NCI-H146 treated with DMSO at 0.1 percent for 48 hours (cell line): ENCODE results near the gene MOB4.
"Not testable (repeated sequence)": the region's sequence is repeated elsewhere in the genome, so short reads cannot be mapped to it uniquely, and the experiment has no call there.

Source experiments
- DNase-seq: peaks from one replicate; lab custom pipeline; 2025; ENCODE audit not compliant: unreplicated experiment; lab: John Stamatoyannopoulos, UW

MOB4 gene

DNA sequence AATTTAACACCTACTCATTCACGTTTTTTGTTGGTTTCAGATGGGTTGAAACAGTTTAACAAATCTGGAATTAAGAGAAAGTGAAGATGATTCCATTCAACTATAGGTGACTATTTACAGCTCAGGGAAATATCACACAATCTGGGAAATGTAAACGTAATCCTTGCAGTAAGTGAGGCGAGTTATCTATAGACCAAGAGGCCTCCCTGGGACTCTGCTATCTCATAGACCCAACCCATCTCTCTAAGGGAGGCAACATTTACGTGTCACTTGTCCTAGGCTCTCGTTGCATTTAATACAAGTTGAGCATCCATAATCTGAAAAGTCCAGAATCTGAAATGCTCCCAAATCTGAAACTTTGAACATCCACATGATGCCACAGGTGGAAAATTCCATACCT lies 2.0 kb upstream of the MOB4 start:
- no peak for DNase-seq

DNA sequence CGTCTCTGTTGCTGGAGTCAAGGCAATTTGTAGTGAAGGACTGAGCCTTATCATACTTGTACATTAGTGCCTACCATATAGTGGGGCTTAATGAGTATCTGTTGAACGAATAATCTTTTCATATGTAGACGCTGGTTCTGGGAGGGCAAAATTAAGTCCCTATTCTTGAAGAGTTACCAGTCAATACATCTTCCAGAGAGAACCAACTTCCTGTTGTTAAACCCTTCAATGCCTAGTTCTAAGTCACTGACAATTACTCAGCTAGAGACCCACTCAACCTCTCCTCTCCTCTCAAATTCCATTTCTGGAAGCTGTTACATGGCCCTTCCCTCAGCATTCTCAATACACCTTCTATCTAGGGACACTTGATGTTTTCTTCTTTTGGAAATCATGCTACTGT lies 1.1 kb upstream of the MOB4 start:
- no peak for DNase-seq

DNA sequence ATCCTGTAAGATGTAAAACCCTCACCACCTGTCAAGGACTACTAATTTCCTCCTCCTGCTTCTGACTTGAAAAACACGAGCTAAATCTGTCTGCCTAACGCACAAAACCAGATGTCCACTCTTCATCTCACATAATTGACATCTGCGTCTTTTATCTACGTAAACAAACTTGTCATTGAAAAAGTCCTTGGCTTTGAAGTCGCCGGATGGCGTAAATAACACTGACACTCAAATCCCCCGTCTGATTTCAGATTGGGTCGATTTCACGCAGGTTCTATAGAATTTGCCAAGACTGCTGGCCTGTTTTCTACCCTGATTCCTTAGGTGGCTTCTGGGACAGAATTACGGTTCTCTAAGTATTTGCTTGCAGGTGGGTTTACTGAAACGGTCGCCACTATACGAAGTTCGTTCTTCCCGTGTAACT lies 539 bp upstream of the MOB4 start:
- DNase-seq: no peak

DNA sequence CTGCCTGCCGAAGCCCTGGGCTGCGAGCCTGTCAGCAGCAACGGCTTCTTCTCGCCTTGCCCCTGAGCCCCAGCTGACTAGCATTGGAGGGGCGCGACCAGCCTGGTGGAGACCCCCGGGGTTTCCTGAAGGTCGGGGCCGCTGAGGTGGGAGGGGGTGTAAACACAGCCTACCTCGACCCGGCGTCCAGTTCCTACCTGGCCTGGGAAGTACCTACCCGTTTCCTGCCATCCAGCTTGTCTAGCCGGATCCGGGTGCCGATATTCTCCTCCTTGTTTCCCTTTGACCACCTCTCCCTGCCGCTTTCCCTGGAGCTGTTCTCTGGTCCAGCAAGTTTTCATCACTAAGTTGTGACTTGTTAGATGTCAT lies 511 bp downstream of the MOB4 start:
- DNase-seq: peak; percentile 1

DNA sequence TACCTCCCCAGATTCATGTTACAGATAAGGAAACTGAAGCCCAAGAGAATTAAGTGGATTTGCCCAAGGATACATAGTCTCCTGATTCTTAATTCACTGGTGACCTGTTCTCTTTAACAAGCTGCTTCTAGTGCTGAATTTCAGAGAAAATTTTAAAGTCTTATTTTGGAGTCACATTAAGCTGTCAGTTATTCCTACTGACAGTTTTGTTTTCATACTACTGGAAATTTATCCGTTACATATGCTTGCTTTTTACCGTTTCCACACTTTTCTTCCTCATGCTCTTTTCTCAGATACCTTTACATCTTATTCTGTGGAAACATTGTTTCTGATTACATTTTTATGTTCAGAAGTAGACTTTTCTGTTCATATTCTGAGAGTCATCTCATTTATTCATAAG lies 1.3 kb downstream of the MOB4 start:
- no peak for DNase-seq

DNA sequence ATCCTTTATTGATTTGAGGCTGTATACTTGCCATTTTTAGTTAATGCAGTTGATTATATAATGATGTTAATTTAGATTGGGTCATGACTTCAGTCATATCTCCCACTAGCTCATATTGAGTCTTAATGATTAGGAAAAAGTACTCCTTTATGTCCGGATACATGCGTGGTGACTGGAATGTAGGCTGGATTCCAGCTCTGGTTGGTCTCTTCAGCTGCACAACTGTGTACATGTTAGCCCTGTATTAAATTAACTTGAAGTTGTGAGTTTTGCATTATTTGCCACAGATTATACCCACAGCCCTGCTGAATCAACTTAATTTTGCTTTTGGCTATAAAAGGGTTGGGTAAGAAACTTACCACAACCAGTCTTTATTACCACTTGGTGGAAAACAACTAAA lies 22.5 kb downstream of the MOB4 start:
- DNase-seq: no peak

DNA sequence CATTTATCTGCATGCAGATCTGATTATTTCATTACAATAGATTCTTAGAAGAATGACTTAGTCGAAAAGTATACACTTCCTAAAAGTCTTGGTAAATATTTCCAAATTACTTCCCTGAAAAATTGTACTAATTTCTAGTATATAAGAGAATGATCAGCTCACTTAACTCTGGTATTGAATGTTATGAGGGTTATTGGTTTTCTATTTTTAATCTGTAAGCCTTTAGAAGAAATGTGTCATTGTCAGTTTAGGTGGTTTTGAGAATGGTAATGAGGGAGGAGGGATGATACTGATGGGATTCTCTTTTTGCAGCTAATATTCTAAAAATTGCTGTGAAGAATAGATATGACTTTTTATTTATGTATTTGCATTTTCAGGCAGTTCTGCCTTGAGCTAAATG lies 23.9 kb downstream of the MOB4 start:
- no peak for DNase-seq

DNA sequence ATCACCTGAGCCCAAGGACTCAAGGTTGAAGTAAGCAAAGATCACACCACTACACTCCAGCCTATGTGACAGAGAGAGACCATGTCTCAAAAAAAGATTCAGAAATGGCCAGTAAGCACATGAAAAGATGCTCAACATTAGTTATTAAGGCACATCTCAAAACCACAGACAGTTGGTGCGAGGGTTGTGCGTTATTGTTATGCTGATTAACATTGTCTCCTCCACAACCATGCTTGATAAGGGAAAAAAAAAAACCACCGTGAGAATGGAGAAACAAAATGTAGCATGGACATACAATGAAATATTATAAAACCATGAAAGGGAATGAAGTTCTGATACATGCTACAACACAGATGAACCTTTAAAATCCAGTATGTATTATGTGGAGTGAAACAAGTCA lies 27.3 kb downstream of the MOB4 start:
- DNase-seq: no peak

DNA sequence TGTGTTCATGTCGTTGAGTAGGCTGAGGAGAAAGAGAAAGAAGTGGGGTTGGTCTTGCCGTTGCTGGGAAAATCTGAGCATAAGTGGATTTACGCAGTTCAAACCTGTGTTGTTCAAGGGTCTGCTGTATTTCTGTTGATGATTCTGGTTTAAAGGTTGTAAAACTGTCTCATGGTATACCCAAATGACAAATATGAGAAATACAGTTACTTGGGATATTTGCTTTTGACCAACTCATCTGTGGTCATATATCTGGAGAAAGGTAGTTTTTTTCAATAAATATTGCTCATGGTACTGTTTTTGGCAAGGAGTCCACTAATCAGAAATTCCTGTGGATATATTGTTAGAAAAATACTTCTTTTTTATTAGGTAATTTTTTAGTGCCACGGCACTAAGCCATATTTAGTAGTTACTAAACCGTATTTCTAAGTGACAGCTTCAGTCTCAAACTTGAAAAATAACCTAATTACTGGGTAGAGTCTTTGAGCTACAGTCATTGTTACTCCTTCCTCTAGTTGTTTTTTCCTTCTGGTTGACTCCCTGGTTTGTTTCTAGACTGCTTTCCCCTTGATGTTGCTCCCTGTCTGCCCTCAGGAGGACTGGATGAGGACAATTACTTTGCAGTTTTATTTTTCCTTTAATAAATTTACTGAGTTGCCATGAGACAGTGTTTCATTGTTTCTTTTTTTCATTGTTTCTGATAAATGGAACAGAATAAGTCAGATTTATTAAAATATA lies 31.5 kb downstream of the MOB4 start:
- DNase-seq: no peak

DNA sequence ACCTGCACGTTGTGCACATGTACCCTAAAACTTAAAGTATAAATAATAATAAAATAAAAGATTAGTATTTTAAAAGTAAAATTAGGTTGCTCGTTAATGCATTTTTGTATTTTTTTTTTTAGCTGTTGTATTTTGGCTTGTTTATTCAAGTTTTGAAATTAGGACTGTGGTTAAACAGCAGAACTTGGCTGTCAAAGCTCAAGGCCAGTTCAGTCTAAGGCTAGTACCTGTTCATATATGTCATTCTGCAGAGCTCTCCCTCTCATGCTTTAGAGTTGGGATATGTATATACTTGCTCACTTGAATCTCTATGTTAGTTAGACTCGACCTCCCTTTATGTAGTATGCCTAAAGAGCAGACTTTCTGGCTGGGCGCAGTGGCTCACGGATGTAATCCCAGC lies 32.7 kb downstream of the MOB4 start:
- no peak for DNase-seq

DNA sequence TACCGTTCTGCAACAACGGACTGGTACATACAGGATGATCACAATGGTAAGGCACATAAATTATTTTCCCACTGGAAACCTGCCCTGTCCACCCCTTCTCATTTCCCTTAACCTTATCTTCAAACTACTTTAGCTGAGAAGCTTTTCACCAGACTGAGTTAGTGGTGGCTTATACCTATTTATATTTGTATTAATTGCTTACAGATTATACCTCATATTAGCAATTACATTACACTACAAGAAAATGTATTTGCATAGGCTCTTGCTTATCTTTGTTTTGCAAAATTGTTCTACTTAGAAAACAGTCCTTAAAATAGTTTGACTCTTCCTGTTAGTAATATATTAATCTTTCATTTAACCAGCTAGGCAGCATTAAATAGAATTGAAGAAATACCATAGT lies 35.4 kb downstream of the MOB4 start:
- not testable (repeated sequence) for DNase-seq

DNA sequence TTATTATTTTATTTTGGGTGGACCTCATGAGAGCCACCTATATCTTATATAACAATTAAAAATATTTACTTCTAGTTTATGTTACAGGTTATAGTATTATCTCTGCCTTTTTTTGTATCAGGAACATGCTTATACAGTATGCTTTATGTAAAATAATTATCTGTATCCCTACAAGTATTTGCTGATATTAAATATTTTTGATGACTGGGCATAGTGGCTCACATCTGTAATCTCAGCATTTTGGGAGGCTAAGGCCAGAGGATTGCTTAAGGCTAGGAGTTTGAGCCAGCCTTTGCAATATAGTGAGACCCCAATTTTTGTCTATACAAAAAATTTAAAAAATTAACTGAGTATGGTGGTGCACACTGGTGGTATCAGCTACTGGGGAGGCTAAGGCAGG lies 39.6 kb downstream of the MOB4 start:
- no peak for DNase-seq

DNA sequence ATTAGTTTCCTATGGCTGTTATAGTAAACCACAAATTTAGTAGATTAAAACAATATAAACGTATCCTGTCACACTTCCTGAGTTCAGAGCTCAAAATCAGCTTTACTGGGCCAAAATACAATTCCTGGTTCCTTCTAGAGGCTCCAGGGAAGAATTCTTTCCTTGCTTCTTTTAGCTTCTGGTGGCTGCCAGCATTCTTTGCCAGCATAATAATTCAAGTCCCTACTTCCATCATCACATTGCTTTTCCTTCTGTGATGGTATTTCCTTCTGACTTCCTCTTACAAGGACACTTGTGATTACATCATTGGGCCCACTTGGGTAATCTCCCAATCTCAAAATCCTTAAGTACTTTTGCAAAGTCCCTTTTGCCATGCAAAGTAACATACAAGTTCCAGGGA lies 40.6 kb downstream of the MOB4 start:
- DNase-seq: no peak

DNA sequence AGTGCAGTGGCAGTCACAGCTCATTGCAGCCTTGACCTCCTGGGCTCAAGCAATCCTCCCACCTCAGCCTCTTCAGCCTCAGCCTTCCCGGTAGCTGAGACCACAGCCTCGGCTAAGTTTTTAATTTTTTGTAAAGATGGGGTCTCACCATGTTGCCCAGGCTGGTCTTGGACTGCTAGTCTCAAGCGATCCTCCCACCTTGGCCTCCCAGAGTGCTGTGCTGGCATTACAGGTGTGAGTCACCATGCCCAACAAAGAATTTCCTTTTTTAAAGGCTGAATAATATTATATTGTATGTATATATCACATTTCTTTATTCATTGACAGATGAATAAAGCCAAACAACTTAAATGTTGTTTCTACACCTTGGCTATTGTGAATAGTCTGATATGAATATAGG lies 42.5 kb downstream of the MOB4 start:
- DNase-seq: no peak

DNA sequence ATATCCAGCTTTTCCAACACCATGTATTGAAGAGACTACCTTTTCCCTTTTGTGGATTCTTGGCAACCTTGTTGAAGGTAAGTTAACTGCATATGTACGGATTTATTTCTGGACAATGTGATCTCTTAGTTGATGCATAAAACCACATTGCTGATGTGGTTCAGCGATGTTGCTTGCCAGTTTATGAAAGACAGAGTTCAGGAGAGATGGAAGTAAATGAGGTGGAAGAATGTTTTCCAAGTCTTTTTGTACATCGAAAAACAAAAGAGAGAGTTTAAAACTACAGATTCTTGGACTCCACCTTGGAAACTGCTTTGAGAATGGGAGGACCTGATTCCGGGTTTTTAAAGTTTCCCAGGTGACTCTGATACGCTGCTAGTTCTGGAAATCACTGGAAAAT lies 43.8 kb downstream of the MOB4 start:
- DNase-seq: no peak

DNA sequence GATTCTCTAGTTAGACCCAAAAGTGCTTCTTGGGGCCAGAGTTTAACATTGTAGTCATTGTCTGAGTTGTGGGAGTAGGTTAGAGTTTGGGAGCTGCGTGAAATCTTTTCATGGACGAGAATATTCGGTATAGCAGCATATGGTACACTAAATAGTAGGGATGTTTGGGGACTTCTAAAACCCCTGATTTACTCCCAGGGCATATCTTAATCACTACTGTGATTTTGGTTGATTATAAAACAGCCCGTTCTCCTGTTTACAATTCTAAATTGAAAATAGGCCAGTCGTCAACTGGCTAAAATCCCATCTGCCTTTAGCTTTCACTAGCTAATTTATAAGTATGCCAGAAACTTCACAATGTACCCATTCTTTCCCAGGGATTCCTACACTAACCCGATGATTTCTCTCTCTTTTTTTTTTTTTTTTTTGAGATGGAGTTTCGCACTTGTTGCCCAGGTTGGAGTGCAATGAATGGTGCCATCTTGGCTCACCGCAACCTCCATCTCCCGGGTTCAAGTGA lies 44.3 kb downstream of the MOB4 start:
- no peak for DNase-seq

DNA sequence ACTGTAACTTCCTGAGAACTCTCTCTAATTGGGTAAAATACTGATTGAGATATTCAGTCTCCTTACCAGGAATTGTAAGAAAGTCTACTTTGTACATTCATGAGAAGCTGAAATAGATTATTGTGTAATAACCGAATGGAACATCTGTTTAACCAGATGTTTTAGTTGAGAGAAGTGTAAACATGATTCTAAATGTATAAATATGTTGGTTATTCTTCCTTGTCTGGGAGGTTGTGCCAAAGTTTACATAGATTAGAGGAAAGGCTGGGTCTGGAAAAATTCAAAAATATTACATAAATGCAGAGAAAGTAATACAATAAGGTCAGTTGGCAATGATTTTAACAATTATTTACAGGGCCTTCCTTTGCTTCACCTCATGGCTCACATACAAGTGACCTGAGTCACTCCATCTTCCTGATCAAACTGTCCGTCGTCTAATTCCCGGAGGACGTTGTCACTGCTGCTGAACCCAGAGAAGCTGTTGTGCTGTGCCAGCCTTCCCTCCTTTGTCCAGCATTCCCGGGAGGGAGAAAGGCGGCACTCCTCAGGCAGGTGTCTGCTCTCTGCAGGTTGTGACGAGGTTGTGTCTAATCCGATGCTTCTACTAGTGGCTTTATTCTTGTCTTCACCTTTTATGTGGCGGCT lies 55.9 kb downstream of the MOB4 start:
- no peak for DNase-seq

DNA sequence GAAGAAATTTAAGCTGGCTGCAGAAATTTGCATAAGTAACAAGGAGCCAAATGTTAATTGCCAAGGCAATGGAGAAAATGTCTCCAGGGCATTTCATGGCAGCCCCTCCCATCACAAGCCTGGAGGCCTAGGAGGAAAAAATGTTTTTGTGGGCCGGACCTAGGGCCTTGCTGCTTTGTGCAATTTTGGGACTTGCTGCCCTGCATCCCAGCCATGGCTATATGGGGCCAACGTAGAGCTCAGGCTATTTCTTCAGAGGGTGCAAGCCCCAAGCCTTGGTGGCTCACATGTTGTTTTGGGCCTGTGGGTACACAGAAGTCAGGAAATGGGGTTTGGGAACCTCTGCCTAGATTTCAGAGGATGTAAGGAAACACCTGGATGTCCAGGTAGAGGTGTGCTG lies 57.7 kb downstream of the MOB4 start:
- no peak for DNase-seq

DNA sequence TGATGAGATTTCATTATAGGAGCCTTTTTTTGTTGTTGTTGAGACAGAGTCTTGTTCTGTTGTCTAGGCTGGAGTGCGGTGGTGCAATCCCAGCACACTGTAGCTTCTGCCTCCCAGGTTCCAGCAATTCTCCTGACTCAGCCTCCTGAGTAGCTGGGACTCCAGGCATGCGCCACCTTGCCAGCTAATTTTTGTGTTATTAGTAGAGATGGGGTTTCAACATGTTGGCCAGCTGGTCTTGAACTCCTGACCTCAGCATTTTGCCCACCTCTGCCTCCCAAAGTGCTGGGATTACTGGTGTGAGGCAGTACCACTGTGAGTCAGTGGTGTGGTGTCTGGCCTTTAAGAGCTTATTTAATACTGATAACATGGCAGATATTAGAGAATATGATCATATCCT lies 60.1 kb downstream of the MOB4 start:
- DNase-seq: no peak

DNA sequence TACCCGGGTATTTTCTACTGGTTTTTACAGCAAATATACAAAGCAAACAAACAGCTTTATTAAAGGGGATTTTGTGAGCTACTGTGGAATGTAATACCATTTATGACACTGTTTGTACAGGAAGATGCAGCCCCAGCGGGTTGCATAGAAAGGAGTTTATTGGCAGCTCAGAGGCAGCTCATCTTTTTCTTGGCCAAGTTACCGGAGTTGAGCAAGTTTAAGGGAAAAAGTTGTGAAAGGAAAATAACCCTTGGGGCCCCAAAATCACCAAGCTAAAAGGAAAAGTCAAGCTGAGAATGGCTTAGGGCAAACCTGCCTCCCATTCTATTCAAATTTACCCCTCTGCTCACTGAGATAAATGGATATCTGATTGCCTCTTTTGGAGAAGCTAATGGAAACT lies 60.8 kb downstream of the MOB4 start:
- no peak for DNase-seq

DNA sequence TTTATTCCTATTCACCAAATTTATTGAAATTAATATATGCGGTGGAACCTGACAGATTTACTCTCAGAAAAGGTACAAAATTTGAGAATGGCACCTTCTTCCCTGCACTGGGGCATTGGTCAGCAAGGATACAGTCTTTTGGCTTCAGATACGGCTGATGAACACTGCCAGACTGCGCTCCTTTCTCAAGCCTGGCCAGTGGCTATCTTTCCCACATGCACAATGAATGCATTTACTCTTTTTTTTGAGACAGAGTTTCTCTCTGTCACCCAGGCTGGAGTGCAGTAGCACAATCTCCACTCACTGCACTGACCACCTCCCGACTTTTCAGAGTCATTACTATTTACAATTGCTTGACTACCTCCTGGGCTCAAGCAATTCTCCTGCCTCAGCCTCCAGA lies 61.6 kb downstream of the MOB4 start:
- no peak for DNase-seq

DNA sequence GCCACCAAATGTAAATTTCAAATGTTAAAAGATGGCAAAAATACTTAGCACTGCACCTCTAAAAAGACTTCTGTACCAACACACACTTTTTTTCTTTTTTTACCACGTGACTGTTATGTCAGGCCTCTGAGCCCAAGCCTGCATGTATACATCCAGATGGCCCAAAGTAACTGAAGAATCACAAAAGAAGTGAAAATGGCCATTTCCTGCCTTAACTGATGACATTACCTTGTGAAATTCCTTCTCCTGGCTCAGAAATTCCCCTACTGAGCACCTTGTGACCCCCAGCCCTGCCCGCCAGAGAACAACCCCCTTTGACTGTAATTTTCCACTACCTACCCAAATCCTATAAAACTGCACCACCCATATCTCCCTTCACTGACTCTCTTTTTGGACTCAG lies 62.4 kb downstream of the MOB4 start:
- not testable (repeated sequence) for DNase-seq

DNA sequence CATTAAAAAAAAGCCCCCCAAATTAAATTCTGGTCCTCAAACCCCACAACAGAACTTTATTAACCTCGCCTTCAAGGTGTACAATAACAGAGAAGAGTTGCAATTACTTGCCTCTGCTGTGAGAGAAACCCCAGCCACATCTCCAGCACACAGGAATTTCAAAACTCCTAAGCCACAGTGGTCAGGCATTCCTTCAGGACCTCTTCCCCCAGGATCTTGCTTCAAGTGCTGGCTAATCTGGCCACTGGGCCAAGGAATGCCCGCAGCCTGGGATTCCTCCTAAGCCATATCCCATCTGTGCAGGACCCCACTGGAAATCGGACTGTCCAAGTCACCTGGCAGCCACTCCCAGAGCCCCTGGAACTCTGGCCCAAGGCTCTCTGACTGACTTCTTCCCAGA lies 64.3 kb downstream of the MOB4 start:
- not testable (repeated sequence) for DNase-seq
